GM12891 (cell line): ENCODE results near the gene ERI2.

ENCODE experiments used
- POLR2A ChIP-seq: IDR thresholded peaks from 2 replicates; pipeline ENCODE4 v1.6.1; 2011; ENCODE audit warnings: low read depth, low read length, control low read depth
- TAF1 ChIP-seq: IDR thresholded peaks from 2 replicates; pipeline ENCODE4 v1.6.1; 2011; ENCODE audit warnings: low read depth, low read length, control low read depth

DNA sequence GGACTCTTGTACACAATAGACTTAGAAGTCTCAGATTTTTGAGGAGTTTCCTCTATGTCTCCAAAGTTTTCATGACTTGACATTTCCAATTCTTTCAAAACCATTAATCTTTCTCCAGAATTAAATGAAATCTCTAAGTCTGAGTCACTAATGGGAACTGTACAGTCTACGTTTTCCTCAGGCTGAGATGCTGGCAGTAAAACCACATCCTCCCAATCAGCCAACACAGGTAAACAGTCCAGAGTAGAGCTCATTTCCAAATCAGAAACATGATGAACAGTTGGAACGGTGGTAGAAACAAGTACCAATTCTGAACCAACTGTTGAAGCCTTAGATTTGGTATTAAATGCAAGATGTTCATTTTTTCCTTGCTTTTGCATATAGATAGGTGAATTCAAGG is 7.9 kb downstream of the ERI2 start:
- TF ChIP-seq POLR2A (no peak), TAF1 (no peak)
